Astrocyte (in vitro differentiated cells and primary cell): ENCODE data around the gene IQSEC3. TPM values are rescaled to one million over a fixed set of nuclear protein-coding genes. Genes with fewer than 3 reads are reported as not detected.

ENCODE experiments used
- DNase-seq: peaks from one replicate; pipeline ENCODE4 v3.0.0-alpha.2; 2010; ENCODE audit warnings: low read depth
- FAIRE-seq: peaks from 2 replicates; lab custom pipeline; 2011; peaks lifted over from hg19 to GRCh38; lab: Jason Lieb, UNC
- H2AFZ ChIP-seq: 2 replicates; pipeline ENCODE4 v1.6.0; 2012; ENCODE audit warnings: low read depth, low read length, inconsistent platforms
- H3K27ac ChIP-seq: 2 replicates; pipeline ENCODE4 v1.5.1; 2011; ENCODE audit warnings: low read depth, low read length, inconsistent platforms
- H3K27me3 ChIP-seq: 2 replicates; pipeline ENCODE4 v1.6.0; 2011; ENCODE audit warnings: low read length, inconsistent platforms; ENCODE audit not compliant: insufficient read depth
- H3K36me3 ChIP-seq: 2 replicates; pipeline ENCODE4 v1.5.1; 2011; ENCODE audit warnings: low read length, inconsistent platforms; ENCODE audit not compliant: insufficient read depth
- H3K4me1 ChIP-seq: 2 replicates; pipeline ENCODE4 v1.5.1; 2011; ENCODE audit warnings: low read length, inconsistent platforms; ENCODE audit not compliant: insufficient read depth
- H3K4me2 ChIP-seq: 2 replicates; pipeline ENCODE4 v1.6.0; 2012; ENCODE audit warnings: low read length, inconsistent platforms
- H3K4me3 ChIP-seq: 2 replicates; pipeline ENCODE4 v1.5.1; 2011; ENCODE audit warnings: low read depth, mild to moderate bottlenecking, low read length, inconsistent platforms; ENCODE audit not compliant: insufficient read depth
- H3K79me2 ChIP-seq: 2 replicates; pipeline ENCODE4 v1.6.0; 2012; ENCODE audit warnings: mild to moderate bottlenecking, low read length, inconsistent platforms; ENCODE audit not compliant: insufficient read depth
- H3K9ac ChIP-seq: 2 replicates; pipeline ENCODE4 v1.6.0; 2012; ENCODE audit warnings: mild to moderate bottlenecking, low read length, inconsistent platforms
- H3K9me3 ChIP-seq: 2 replicates; pipeline ENCODE4 v1.5.1; 2012; ENCODE audit warnings: low read depth, mild to moderate bottlenecking, low read length, inconsistent platforms; ENCODE audit not compliant: insufficient read depth
- H4K20me1 ChIP-seq: 2 replicates; pipeline ENCODE4 v1.6.0; 2012; ENCODE audit warnings: low read length, inconsistent platforms; ENCODE audit not compliant: insufficient read depth
- H3K27ac Mint-ChIP-seq: one replicate; pipeline ENCODE4 v1.8.0; 2021; ENCODE audit warnings: mild to moderate bottlenecking, mixed read lengths; ENCODE audit not compliant: unreplicated experiment
- H3K27me3 Mint-ChIP-seq: one replicate; pipeline ENCODE4 v1.8.0; 2021; ENCODE audit warnings: low read depth, mixed read lengths; ENCODE audit not compliant: unreplicated experiment
- H3K36me3 Mint-ChIP-seq: one replicate; pipeline ENCODE4 v1.8.0; 2021; ENCODE audit warnings: low read depth, mixed read lengths; ENCODE audit not compliant: unreplicated experiment
- H3K4me1 Mint-ChIP-seq: one replicate; pipeline ENCODE4 v1.8.0; 2021; ENCODE audit warnings: low read depth, mixed read lengths; ENCODE audit not compliant: unreplicated experiment
- H3K4me3 Mint-ChIP-seq: one replicate; pipeline ENCODE4 v1.8.0; 2021; ENCODE audit warnings: mild to moderate bottlenecking, moderate library complexity, mixed read lengths; ENCODE audit not compliant: unreplicated experiment
- H3K9me3 Mint-ChIP-seq: one replicate; pipeline ENCODE4 v1.8.0; 2021; ENCODE audit warnings: mild to moderate bottlenecking, mixed read lengths; ENCODE audit not compliant: unreplicated experiment
- EZH2 ChIP-seq: IDR thresholded peaks from 2 replicates; pipeline ENCODE4 v1.6.1; 2012; ENCODE audit warnings: mild to moderate bottlenecking, low read length, inconsistent platforms; ENCODE audit not compliant: insufficient read depth
- total RNA-seq: library from RNA; stranded (reverse); gene quantifications from 2 replicates; pipeline ENCODE4 v1.2.1, GENCODE V29; 2021
- TF ChIP-seq, protein P1 (sequence below): IDR thresholded peaks from 2 replicates; pipeline ENCODE4 v1.5.1; 2011; ENCODE audit warnings: low read depth, mild to moderate bottlenecking, inconsistent platforms, low read length, moderate library complexity; ENCODE audit not compliant: insufficient read depth

IQSEC3 gene
- total RNA-seq, 1 donor from 2014 or later, result 0.34 TPM

DNA sequence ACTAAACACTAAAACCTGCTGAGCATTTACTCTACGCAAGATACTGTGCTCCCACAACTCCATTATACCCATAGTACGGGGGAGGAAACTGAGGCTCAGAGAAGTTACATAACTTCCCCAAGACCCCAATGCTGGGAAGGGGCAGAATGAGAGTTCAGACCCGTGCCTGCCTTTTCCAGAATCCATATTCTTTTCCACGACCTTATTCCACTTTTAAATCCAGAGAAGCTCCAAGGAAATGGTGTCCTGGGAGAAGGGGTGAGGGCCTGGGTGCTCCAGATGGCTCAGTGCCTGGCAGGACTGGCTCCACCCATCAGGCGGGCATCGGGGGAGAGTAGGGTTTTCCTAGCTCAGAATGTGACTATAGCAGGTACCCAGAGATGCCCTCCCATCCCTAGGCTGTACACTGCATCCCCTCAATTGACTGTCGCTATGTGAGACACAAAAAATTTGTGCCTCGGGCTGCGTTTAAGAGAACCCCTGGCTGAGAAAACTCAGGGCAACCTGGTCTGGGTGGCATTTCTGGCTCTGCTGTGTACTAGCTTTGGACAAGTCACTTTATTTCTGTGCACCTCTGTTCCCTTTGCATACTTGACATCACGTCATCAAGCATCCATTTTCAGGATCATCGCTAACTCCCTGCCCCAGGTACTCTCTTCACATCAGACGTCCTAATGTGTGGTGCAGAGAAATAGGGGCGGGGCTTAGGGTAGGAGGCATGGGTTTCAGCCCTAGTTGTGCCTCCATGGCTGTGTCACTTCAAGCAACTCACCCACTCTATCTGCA is 11.6 kb upstream of the IQSEC3 start:
- TF ChIP-seq, protein P1, sequence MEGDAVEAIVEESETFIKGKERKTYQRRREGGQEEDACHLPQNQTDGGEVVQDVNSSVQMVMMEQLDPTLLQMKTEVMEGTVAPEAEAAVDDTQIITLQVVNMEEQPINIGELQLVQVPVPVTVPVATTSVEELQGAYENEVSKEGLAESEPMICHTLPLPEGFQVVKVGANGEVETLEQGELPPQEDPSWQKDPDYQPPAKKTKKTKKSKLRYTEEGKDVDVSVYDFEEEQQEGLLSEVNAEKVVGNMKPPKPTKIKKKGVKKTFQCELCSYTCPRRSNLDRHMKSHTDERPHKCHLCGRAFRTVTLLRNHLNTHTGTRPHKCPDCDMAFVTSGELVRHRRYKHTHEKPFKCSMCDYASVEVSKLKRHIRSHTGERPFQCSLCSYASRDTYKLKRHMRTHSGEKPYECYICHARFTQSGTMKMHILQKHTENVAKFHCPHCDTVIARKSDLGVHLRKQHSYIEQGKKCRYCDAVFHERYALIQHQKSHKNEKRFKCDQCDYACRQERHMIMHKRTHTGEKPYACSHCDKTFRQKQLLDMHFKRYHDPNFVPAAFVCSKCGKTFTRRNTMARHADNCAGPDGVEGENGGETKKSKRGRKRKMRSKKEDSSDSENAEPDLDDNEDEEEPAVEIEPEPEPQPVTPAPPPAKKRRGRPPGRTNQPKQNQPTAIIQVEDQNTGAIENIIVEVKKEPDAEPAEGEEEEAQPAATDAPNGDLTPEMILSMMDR, result no peak
- TF ChIP-seq EZH2, result no peak
- no peak overlapping the region for H3K4me3 Mint-ChIP-seq
- peaks cover 19% of the 10 kb centered on the region for H3K4me1 Mint-ChIP-seq

DNA sequence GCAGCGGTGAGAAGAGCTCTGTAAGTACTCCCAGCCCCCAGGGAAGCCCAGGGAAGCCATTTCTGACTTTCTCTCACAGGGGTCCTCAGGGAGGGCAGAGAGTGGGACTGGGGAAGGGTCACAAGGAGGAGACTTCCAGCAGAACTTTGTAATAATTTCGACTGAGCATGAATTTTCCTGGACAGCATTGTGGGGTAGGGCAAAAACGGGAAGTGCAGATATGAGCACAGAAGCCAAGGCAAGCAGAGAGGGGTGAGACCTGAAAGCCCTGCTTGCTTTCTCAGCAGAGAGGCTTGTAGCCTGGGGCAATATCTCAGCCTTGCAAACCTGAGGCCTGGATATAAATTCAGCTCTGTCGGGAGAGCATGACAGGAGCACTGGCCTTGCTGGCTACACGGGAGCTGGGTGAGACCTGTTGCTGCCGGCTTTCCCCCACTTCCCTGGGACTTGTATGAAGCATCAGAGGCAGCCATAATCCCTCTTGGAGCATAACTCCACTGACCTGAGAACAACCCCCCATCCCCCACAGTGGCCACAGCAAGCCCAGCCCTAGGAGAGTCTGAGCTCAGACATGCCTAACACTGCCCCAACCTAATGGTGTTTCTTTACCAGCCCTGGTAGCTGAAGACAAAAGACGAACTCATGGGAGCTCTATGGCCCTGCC is 9.8 kb upstream of the IQSEC3 start:
- Histone ChIP-seq H3K4me1 (no peaks in the 10 kb centered on the region), H3K4me2 (no peak overlapping the region), H2AFZ (no peak overlapping the region), H3K27me3 (peaks cover 14% of the 10 kb centered on the region), H3K36me3 (no peaks in the 10 kb centered on the region), H3K79me2 (no peaks in the 10 kb centered on the region), H3K4me3 (no peak overlapping the region), H3K9me3 (peaks cover 8% of the 10 kb centered on the region), H3K9ac (no peak overlapping the region), H4K20me1 (no peaks in the 10 kb centered on the region), H3K27ac (no peak overlapping the region)
- TF ChIP-seq, protein P1, result no peak
- TF ChIP-seq EZH2, result no peak
- Mint-ChIP-seq H3K27ac (no peak overlapping the region), H3K27me3 (peaks cover 66% of the 10 kb centered on the region), H3K4me1 (peaks cover 19% of the 10 kb centered on the region), H3K9me3 (peaks cover 15% of the 10 kb centered on the region), H3K4me3 (peak overlapping the region; percentile 20), H3K36me3 (no peaks in the 10 kb centered on the region)
- DNase-seq (no peak), FAIRE-seq (no peak)

More for the DNA sequence above, 11.6 kb upstream of the IQSEC3 start:
- H3K9ac ChIP-seq, result no peak overlapping the region
- H3K27ac ChIP-seq, result no peak overlapping the region
- no peaks in the 10 kb centered on the region for H3K79me2 ChIP-seq
- H3K4me3 ChIP-seq, result no peak overlapping the region
- H3K4me1 ChIP-seq, result no peaks in the 10 kb centered on the region
- H3K27me3 ChIP-seq, result peaks cover 14% of the 10 kb centered on the region
- no peak overlapping the region for H2AFZ ChIP-seq
- no peaks in the 10 kb centered on the region for H3K36me3 ChIP-seq
- DNase-seq (no peak), FAIRE-seq (no peak)
- Mint-ChIP-seq H3K9me3 (peaks cover 11% of the 10 kb centered on the region), H3K27ac (no peak overlapping the region), H3K36me3 (no peaks in the 10 kb centered on the region), H3K27me3 (peaks cover 60% of the 10 kb centered on the region)
- H3K4me2 ChIP-seq, result no peak overlapping the region
- peaks cover 8% of the 10 kb centered on the region for H3K9me3 ChIP-seq
- H4K20me1 ChIP-seq, result no peaks in the 10 kb centered on the region
